Chondrocyte (in vitro differentiated cells): ENCODE data around the gene ATP6V1E1. TPM values are rescaled to one million over a fixed set of nuclear protein-coding genes. Genes with fewer than 3 reads are reported as not detected.

Experiments
- DNase-seq: peaks from one replicate; pipeline ENCODE4 v3.0.0; 2021; ENCODE audit warnings: mixed read lengths, low spot score
- H3K27ac Mint-ChIP-seq: one replicate; pipeline ENCODE4 v1.8.0; 2021; ENCODE audit warnings: mild to moderate bottlenecking, moderate library complexity, mixed read lengths; ENCODE audit not compliant: unreplicated experiment
- H3K27me3 Mint-ChIP-seq: 2 replicates; pipeline ENCODE4 v1.8.0; 2021; ENCODE audit warnings: low read depth, mixed read lengths
- H3K36me3 Mint-ChIP-seq: 2 replicates; pipeline ENCODE4 v1.8.0; 2021; ENCODE audit warnings: low read depth, mixed read lengths
- H3K4me1 Mint-ChIP-seq: 2 replicates; pipeline ENCODE4 v1.8.0; 2021; ENCODE audit warnings: low read depth, mild to moderate bottlenecking, mixed read lengths
- H3K4me3 Mint-ChIP-seq: one replicate; pipeline ENCODE4 v1.8.0; 2021; ENCODE audit warnings: mild to moderate bottlenecking, moderate library complexity, mixed read lengths; ENCODE audit not compliant: unreplicated experiment
- H3K9me3 Mint-ChIP-seq: 2 replicates; pipeline ENCODE4 v1.8.0; 2021; ENCODE audit warnings: low read depth, mixed read lengths
- total RNA-seq: library from RNA; stranded (reverse); gene quantifications from 3 replicates; pipeline ENCODE4 v1.2.1, GENCODE V29; 2021
- TF ChIP-seq, protein P1 (sequence below): fragments of 200-600 bp; sonication (generic); IDR thresholded peaks from 2 replicates; pipeline ENCODE4 v1.5.0; 2021; ENCODE audit warnings: antibody characterized with exemption, mild to moderate bottlenecking, moderate library complexity

The ATP6V1E1 gene
- total RNA-seq, 1 donor from 2014 or later = 120 TPM

DNA sequence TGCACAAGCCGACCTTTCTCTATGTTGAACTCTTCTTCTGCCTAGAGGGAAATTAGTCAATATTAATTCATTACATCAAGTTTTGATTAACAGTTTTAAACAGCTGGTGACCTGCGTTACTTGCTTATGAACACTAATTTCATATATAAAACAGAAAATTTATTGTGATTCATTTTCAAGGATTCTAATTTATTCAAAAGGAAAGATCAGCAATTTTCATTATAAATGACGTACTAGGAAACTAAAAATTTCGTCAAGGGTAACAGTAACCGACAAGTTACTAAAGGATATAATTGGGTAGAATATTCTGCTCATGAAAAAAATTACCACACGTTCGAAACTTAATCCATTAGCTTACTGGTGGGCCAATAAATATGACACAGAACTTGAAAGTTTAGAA is 15.3 kb downstream of the ATP6V1E1 start:
- Mint-ChIP-seq H3K9me3 (no peaks in the 10 kb centered on the region), H3K4me3 (no peak overlapping the region), H3K27me3 (no peaks in the 10 kb centered on the region), H3K27ac (no peak overlapping the region), H3K4me1 (no peaks in the 10 kb centered on the region), H3K36me3 (peaks cover 20% of the 10 kb centered on the region)
- DNase-seq = no peak
- TF ChIP-seq, protein P1, sequence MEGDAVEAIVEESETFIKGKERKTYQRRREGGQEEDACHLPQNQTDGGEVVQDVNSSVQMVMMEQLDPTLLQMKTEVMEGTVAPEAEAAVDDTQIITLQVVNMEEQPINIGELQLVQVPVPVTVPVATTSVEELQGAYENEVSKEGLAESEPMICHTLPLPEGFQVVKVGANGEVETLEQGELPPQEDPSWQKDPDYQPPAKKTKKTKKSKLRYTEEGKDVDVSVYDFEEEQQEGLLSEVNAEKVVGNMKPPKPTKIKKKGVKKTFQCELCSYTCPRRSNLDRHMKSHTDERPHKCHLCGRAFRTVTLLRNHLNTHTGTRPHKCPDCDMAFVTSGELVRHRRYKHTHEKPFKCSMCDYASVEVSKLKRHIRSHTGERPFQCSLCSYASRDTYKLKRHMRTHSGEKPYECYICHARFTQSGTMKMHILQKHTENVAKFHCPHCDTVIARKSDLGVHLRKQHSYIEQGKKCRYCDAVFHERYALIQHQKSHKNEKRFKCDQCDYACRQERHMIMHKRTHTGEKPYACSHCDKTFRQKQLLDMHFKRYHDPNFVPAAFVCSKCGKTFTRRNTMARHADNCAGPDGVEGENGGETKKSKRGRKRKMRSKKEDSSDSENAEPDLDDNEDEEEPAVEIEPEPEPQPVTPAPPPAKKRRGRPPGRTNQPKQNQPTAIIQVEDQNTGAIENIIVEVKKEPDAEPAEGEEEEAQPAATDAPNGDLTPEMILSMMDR = no peak

DNA sequence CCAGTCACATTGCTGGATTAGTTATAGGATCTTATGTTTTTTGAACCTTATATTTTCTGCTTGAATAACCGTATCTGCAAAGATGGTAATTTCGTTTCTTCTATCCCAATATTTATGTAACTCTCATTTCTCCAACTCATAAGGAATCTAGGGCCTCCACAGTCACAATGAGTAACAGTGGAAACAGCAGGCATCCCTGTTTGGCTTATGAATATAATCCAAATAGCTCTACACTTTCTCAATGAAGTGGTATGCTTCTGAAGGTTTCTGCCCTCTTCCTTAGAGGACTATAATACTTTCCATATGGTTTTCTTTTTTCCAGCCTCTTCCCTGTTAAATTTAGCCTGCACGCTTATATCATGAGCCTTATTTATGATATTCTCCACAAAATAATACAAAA is 16.5 kb downstream of the ATP6V1E1 start:
- H3K36me3 Mint-ChIP-seq = peaks cover 19% of the 10 kb centered on the region
- no peak overlapping the region for H3K4me3 Mint-ChIP-seq
- no peak overlapping the region for H3K27ac Mint-ChIP-seq
- DNase-seq = no peak
- H3K27me3 Mint-ChIP-seq = no peaks in the 10 kb centered on the region
- no peaks in the 10 kb centered on the region for H3K9me3 Mint-ChIP-seq
- no peaks in the 10 kb centered on the region for H3K4me1 Mint-ChIP-seq
- TF ChIP-seq, protein P1 = no peak

DNA sequence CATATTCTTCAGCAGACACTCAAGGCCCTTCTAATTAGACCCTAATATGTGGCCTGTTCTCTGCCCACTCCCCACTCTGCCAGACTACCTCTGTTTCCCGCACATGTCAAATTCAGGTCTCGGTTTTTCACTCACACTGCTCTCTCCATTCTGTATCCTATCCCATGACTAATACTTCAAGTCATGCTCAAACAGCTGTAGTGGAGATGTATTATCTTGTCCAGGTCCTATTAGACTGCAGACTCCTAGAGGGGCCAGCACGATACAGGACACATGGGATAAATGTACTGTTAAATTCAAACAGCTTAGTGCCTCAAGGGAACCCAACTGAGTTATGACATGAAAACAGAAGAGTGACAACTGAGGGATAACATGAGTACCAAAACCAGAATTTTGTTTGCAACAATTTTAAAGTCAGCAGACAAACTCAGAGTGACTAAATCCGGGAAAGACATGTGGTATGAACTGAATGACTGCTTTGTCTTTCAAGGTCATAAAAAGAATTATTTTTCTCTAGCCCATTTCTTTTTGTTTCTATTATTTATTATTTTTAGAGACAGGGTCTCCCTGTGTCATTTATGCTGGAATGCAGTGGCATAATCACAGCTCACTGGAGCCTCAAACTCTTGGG is 20.5 kb downstream of the ATP6V1E1 start:
- Mint-ChIP-seq H3K4me1 (no peaks in the 10 kb centered on the region), H3K36me3 (peaks cover 14% of the 10 kb centered on the region), H3K9me3 (no peaks in the 10 kb centered on the region), H3K27me3 (no peaks in the 10 kb centered on the region), H3K27ac (no peak overlapping the region), H3K4me3 (no peak overlapping the region)
- DNase-seq = no peak
- TF ChIP-seq, protein P1 = no peak

- Mint-ChIP-seq H3K36me3 (peaks cover 6% of the 10 kb centered on the region), H3K9me3 (no peaks in the 10 kb centered on the region), H3K4me1 (no peaks in the 10 kb centered on the region), H3K4me3 (no peak overlapping the region), H3K27me3 (no peaks in the 10 kb centered on the region), H3K27ac (no peak overlapping the region)
- TF ChIP-seq, protein P1 = no peak
- DNase-seq = no peak
Measured at GRCh38 chr22:17606496-17606895, 22.1 kb downstream of the ATP6V1E1 start.

DNA sequence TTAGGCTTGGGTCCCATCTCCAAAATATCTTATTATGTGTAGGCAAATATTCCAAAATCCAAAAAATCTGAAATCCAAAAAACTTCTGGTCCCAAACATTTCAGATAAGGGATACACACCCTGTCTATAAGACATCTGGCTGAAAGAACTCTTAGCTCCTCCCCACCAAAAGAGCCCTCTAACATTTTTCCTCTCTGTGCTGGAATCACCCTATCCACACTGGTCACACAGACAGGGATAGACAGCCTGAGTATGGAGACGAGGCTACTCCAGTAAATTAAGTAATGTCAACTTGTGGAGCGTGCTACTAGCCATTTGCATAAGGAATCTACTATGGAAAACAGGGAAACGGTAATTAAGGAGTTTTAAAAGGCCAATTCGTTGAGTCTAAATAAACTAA is 24.9 kb downstream of the ATP6V1E1 start:
- Mint-ChIP-seq H3K27ac (no peak overlapping the region), H3K27me3 (no peaks in the 10 kb centered on the region), H3K36me3 (peaks cover 10% of the 10 kb centered on the region), H3K9me3 (no peaks in the 10 kb centered on the region), H3K4me1 (no peaks in the 10 kb centered on the region), H3K4me3 (no peak overlapping the region)
- no peak for DNase-seq
- TF ChIP-seq, protein P1 = no peak
